ENCODE results near the gene THSD7B.

THSD7B gene

DNA sequence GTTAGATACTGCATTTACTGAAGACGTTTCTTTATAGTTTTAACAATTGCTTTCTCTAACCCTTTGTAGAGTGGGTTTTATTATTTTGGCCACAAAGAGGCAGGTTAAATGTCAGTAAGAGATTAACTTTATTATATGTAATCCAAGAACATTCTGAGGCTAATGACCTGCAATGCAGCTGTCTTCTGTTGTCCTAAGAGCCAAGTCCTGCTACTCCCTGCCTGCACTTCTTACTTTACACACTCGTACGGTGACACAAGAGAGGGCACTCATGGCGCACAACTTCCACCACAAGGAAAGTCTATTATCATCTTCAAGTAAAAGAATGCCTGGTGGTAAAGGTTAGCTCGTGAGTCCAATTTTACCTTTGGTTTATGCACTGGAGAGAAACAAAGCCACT is 727.9 kb downstream of the THSD7B start:
- no peak overlapping the region for H3K27ac ChIP-seq (ENCODE audit: low read depth, low read length)
- no peaks in the 10 kb centered on the region for H3K9me3 ChIP-seq (ENCODE audit: control insufficient read depth in 5 of 5, low read length in 5 of 5)
- no peak overlapping the region for H3K4me3 ChIP-seq (ENCODE audit: low read depth in 1 of 5, low read length in 5 of 5)
- no peaks in the 10 kb centered on the region for H3K36me3 ChIP-seq (ENCODE audit: control insufficient read depth in 5 of 5, insufficient read depth in 5 of 5, low read length in 5 of 5)
- H3K27me3 ChIP-seq (ENCODE audit: control insufficient read depth in 5 of 5, insufficient read depth in 4 of 5, low read length in 5 of 5), result no peaks in the 10 kb centered on the region
- H3K9ac ChIP-seq (ENCODE audit: low read length in 5 of 5), result no peak overlapping the region
- H3K4me1 ChIP-seq (ENCODE audit: control insufficient read depth in 5 of 5, insufficient read depth in 5 of 5, low read length in 5 of 5), result no peaks in the 10 kb centered on the region

DNA sequence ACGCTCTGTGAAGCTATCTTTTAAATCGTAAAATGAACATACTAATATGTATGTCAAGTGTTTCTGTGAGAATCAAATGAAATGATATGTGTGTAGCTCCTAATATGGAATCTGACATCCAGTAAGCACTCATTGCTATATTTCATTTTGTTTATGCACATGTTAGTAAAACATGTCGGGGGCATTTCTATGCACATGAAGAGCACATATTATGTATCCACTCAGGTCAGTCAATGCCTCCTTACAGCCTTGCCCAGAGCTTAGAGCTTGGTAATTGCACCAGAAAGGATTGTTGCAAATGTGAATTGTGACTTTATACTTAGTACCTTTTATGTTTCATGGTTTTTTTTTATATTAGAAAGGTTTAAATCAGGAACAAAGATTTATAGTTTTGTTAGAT is 735.3 kb downstream of the THSD7B start:
- Histone ChIP-seq H3K9me3 (ENCODE audit: control insufficient read depth in 5 of 5, low read length in 5 of 5) (no peaks in the 10 kb centered on the region), H3K36me3 (ENCODE audit: control insufficient read depth in 5 of 5, insufficient read depth in 5 of 5, low read length in 5 of 5) (no peaks in the 10 kb centered on the region), H3K9ac (ENCODE audit: low read length in 5 of 5) (no peak overlapping the region), H3K4me1 (ENCODE audit: control insufficient read depth in 5 of 5, insufficient read depth in 5 of 5, low read length in 5 of 5) (no peaks in the 10 kb centered on the region), H3K27ac (ENCODE audit: low read depth, low read length) (no peak overlapping the region), H3K4me3 (ENCODE audit: low read depth in 1 of 5, low read length in 5 of 5) (no peak overlapping the region), H3K27me3 (ENCODE audit: control insufficient read depth in 5 of 5, insufficient read depth in 4 of 5, low read length in 5 of 5) (no peaks in the 10 kb centered on the region)

DNA sequence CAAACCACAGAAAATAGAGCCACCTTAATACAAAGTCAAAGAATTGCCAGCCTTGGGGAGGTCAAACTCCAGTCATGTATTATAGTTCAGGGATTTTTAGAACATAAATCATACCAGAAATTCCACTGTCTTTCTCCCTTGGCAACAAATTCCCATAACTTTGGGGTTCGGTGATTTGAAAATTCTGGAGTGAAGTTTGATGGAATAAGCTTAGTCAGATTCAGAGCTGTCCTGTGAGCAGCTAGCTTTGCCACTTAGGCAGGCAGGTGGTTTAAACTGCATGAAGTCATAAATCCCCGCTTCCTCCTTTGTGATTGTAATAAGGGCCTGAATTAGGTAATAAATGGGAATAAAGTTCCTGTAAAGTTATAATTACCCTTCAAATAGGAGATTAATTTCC is 741.9 kb downstream of the THSD7B start:
- Histone ChIP-seq H3K36me3 (ENCODE audit: control insufficient read depth in 5 of 5, insufficient read depth in 5 of 5, low read length in 5 of 5) (no peaks in the 10 kb centered on the region), H3K27ac (ENCODE audit: low read depth, low read length) (no peak overlapping the region), H3K4me3 (ENCODE audit: low read depth in 1 of 5, low read length in 5 of 5) (no peak overlapping the region), H3K4me1 (ENCODE audit: control insufficient read depth in 5 of 5, insufficient read depth in 5 of 5, low read length in 5 of 5) (no peaks in the 10 kb centered on the region), H3K27me3 (ENCODE audit: control insufficient read depth in 5 of 5, insufficient read depth in 4 of 5, low read length in 5 of 5) (no peaks in the 10 kb centered on the region), H3K9ac (ENCODE audit: low read length in 5 of 5) (no peak overlapping the region), H3K9me3 (ENCODE audit: control insufficient read depth in 5 of 5, low read length in 5 of 5) (no peaks in the 10 kb centered on the region)

DNA sequence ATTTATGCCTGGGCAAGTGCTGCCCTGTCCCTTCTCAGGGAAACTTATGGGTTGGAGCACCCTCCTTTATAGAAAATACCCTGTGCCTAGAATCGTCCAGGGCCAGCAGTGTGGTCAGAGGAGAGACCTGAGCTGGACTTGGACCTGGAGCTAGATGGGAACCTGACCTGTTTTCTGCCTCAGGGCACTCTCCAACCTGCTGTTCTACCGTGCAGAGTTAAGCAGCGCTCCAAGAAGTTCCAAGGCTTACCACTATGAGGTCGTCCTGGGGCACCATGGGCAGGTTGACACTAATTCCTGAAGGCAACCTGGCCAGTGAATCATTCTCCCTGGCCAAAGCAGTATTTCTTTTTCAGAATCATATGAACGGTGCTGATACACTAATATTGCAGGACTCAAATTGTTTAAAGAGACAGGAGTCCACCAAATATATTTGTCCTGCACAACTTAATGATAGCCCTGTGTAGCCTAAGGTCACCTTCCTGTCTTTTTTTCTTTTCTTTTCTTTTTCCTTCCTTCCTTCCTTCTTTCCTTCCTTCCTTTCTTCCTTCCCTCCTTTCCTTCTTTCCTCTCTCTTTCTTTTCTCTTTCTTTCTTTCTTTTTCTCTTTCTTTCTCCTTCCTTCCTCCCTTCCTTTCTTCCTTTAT is 743.5 kb downstream of the THSD7B start:
- Histone ChIP-seq H3K27me3 (ENCODE audit: control insufficient read depth in 5 of 5, insufficient read depth in 4 of 5, low read length in 5 of 5) (no peaks in the 10 kb centered on the region), H3K9ac (ENCODE audit: low read length in 5 of 5) (no peak overlapping the region), H3K9me3 (ENCODE audit: control insufficient read depth in 5 of 5, low read length in 5 of 5) (no peaks in the 10 kb centered on the region), H3K4me3 (ENCODE audit: low read depth in 1 of 5, low read length in 5 of 5) (no peak overlapping the region), H3K4me1 (ENCODE audit: control insufficient read depth in 5 of 5, insufficient read depth in 5 of 5, low read length in 5 of 5) (no peaks in the 10 kb centered on the region), H3K27ac (ENCODE audit: low read depth, low read length) (no peak overlapping the region), H3K36me3 (ENCODE audit: control insufficient read depth in 5 of 5, insufficient read depth in 5 of 5, low read length in 5 of 5) (no peaks in the 10 kb centered on the region)

DNA sequence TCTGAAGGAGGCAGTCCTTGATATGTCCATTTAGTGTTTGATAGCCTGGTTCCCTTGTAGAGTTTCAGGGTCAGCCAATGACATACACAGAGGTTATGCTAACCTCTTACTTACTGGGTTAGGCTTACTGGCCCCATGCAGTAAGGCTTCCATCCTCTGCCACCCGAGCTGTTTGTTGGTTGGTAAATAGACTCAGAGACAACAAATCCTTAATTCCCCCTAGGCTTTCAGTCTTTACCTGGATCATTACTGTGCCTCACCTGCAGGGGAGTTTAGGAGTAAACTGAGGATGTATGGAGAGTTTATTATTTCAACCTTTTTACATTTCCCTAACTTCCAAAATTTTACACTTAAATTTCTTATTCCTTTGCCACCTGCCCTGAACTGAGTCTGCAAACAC is 746.2 kb downstream of the THSD7B start:
- no peak overlapping the region for H3K9ac ChIP-seq (ENCODE audit: low read length in 5 of 5)
- H3K36me3 ChIP-seq (ENCODE audit: control insufficient read depth in 5 of 5, insufficient read depth in 5 of 5, low read length in 5 of 5), result no peaks in the 10 kb centered on the region
- no peak overlapping the region for H3K27ac ChIP-seq (ENCODE audit: low read depth, low read length)
- H3K9me3 ChIP-seq (ENCODE audit: control insufficient read depth in 5 of 5, low read length in 5 of 5), result peaks cover 0 to 7% (median 3%) of the 10 kb centered on the region in 5 donors
- H3K27me3 ChIP-seq (ENCODE audit: control insufficient read depth in 5 of 5, insufficient read depth in 4 of 5, low read length in 5 of 5), result no peaks in the 10 kb centered on the region
- no peak overlapping the region for H3K4me3 ChIP-seq (ENCODE audit: low read depth in 1 of 5, low read length in 5 of 5)
- no peaks in the 10 kb centered on the region for H3K4me1 ChIP-seq (ENCODE audit: control insufficient read depth in 5 of 5, insufficient read depth in 5 of 5, low read length in 5 of 5)

DNA sequence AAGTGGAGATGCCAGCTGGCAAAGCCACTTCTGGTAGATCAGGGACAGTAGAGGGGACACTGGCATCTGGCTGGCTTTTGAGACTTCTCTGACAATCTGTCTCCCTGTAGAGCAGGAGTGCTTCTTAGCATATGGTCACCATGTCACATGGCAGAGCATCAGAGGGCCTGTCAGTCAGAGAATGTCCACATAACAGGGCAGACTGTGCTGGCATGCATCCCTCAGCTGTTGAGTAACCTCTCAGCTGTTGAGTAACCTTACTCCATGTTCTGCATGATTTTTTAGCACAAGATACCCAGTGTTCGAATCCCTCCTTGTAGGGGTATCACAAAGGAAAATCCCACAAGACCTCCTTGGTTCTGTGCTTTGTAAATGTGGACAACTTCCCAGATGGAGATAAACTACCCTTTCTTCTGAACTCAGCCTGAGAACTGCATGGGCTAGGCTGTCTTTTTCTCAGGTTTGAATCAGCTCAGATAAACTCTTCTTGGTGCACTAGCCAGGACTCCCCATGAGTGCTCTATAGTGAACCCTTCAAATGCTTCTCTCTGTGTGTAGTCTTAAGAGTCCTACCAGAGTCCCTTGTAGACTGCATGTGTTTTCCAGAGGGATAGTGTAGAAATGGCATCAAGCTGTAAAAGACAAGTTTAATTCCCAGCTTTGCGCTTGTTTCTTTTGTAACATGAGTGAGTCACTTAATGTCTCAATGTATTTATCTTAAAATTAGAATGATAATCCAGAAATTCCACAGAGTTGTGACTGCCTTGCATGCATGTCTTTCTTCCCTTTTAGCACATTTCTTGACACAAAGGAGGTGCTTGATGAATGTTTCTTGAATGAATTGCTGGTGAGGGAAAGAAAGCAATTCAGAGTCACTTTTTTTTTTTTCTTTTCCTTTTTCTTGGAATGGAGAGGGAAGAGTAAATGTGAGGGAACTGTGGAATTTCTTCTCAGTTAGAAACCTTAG is 756.6 kb downstream of the THSD7B start:
- Histone ChIP-seq H3K9ac (ENCODE audit: low read length in 5 of 5) (no peak overlapping the region), H3K27ac (ENCODE audit: low read depth, low read length) (no peak overlapping the region), H3K27me3 (ENCODE audit: control insufficient read depth in 5 of 5, insufficient read depth in 4 of 5, low read length in 5 of 5) (no peaks in the 10 kb centered on the region), H3K9me3 (ENCODE audit: control insufficient read depth in 5 of 5, low read length in 5 of 5) (no peaks in the 10 kb centered on the region), H3K36me3 (ENCODE audit: control insufficient read depth in 5 of 5, insufficient read depth in 5 of 5, low read length in 5 of 5) (no peaks in the 10 kb centered on the region), H3K4me1 (ENCODE audit: control insufficient read depth in 5 of 5, insufficient read depth in 5 of 5, low read length in 5 of 5) (peaks cover 0 to 5% (median 0%) of the 10 kb centered on the region in 5 donors), H3K4me3 (ENCODE audit: low read depth in 1 of 5, low read length in 5 of 5) (no peak overlapping the region)

DNA sequence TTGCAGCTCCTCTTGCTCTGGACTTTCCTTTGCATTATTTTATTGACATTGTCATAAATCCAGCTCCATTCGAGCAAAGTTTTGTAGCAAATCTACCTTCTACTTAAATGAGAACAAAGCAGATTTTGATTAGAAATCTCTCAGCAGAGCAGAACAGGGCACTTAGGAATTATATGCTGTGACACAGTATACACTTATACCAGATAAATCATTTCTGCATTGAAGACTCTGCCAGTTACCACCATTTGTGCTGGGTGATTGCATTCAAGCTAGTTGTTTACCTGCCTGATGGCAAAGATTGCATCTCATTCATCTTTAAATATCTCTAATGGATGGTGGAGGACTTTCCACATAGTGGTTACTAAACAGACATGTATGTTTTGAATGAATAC is 757.3 kb downstream of the THSD7B start:
- Histone ChIP-seq H3K27me3 (ENCODE audit: control insufficient read depth in 5 of 5, insufficient read depth in 4 of 5, low read length in 5 of 5) (no peaks in the 10 kb centered on the region), H3K9ac (ENCODE audit: low read length in 5 of 5) (no peak overlapping the region), H3K36me3 (ENCODE audit: control insufficient read depth in 5 of 5, insufficient read depth in 5 of 5, low read length in 5 of 5) (no peaks in the 10 kb centered on the region), H3K27ac (ENCODE audit: low read depth, low read length) (no peak overlapping the region), H3K4me1 (ENCODE audit: control insufficient read depth in 5 of 5, insufficient read depth in 5 of 5, low read length in 5 of 5) (peaks cover 0 to 5% (median 0%) of the 10 kb centered on the region in 5 donors), H3K9me3 (ENCODE audit: control insufficient read depth in 5 of 5, low read length in 5 of 5) (no peaks in the 10 kb centered on the region), H3K4me3 (ENCODE audit: low read depth in 1 of 5, low read length in 5 of 5) (no peak overlapping the region)

DNA sequence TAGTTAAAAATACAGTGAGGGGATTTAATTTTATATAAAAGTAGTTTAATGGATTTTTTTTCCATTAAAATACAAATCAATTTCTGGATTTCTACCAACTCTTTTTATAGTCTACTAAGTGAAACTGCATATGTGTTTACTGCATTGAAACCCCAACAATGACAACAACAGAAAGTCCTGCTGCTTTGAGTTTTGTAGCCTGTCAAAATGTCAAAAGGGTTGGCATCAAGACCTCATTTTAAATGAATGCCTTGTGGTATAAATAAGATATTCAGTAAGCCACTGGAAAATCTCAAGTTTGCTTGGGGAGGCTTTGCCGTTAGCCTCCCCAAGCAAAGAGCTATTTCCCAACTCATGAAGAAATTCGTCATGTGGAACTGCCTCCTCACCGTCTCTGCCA is 758.6 kb downstream of the THSD7B start:
- Histone ChIP-seq H3K27ac (ENCODE audit: low read depth, low read length) (no peak overlapping the region), H3K9me3 (ENCODE audit: control insufficient read depth in 5 of 5, low read length in 5 of 5) (no peaks in the 10 kb centered on the region), H3K4me1 (ENCODE audit: control insufficient read depth in 5 of 5, insufficient read depth in 5 of 5, low read length in 5 of 5) (peaks cover 0 to 5% (median 0%) of the 10 kb centered on the region in 5 donors)

DNA sequence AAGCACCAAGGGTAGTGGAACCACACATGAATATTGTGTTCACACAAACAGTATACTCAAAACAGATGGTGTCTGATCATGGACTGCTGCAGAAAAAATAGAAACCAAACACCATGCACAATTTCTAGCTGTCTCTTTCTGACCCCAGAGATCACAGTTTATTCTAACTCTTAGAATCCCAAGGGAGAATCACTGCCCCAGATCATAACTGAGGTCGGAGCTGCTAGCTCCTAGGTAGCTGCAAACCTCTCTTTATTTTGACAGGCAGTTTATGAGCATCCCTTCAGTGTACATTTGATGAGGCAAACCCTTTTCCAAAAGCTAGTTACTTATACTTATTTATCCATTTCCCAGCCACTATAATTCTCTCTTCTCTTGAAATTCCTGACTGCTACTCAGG is 759.8 kb downstream of the THSD7B start:
- Histone ChIP-seq H3K27ac (ENCODE audit: low read depth, low read length) (no peak overlapping the region), H3K9ac (ENCODE audit: low read length in 5 of 5) (no peak overlapping the region), H3K27me3 (ENCODE audit: control insufficient read depth in 5 of 5, insufficient read depth in 4 of 5, low read length in 5 of 5) (no peaks in the 10 kb centered on the region), H3K4me1 (ENCODE audit: control insufficient read depth in 5 of 5, insufficient read depth in 5 of 5, low read length in 5 of 5) (peaks cover 0 to 5% (median 0%) of the 10 kb centered on the region in 5 donors), H3K4me3 (ENCODE audit: low read depth in 1 of 5, low read length in 5 of 5) (no peak overlapping the region), H3K9me3 (ENCODE audit: control insufficient read depth in 5 of 5, low read length in 5 of 5) (no peaks in the 10 kb centered on the region), H3K36me3 (ENCODE audit: control insufficient read depth in 5 of 5, insufficient read depth in 5 of 5, low read length in 5 of 5) (no peaks in the 10 kb centered on the region)

More for the DNA sequence above, 758.6 kb downstream of the THSD7B start:
- Histone ChIP-seq H3K27me3 (ENCODE audit: control insufficient read depth in 5 of 5, insufficient read depth in 4 of 5, low read length in 5 of 5) (no peaks in the 10 kb centered on the region), H3K9ac (ENCODE audit: low read length in 5 of 5) (no peak overlapping the region), H3K4me3 (ENCODE audit: low read depth in 1 of 5, low read length in 5 of 5) (no peak overlapping the region), H3K36me3 (ENCODE audit: control insufficient read depth in 5 of 5, insufficient read depth in 5 of 5, low read length in 5 of 5) (no peaks in the 10 kb centered on the region)

DNA sequence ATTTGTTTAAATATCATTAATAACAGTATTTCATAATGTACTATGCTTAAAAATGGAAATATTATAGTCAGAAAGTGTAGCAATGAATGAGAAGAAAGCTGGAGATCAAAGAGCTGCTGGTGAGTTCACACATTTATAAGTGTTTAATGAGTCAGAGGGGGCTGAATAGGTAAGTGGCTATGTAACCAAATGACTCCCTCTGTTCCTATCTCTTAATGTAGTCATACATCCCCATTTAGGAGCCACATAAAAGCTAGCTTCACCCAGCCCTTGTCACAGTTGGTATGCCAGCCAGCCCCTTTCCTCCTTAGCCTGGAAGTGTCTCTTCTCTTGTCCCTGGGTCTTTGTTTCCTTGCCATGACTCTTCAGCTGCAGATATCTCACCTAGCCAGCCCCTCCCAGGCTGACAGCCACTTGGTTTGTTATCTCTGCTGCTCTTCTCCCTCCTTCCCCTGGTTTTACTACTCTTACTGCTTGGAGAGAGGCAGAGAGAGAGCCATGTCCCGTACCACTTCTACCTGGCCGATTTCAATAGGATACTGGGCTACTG is 760.4 kb downstream of the THSD7B start:
- Histone ChIP-seq H3K36me3 (ENCODE audit: control insufficient read depth in 5 of 5, insufficient read depth in 5 of 5, low read length in 5 of 5) (no peaks in the 10 kb centered on the region), H3K27me3 (ENCODE audit: control insufficient read depth in 5 of 5, insufficient read depth in 4 of 5, low read length in 5 of 5) (no peaks in the 10 kb centered on the region), H3K9ac (ENCODE audit: low read length in 5 of 5) (no peak overlapping the region), H3K9me3 (ENCODE audit: control insufficient read depth in 5 of 5, low read length in 5 of 5) (no peaks in the 10 kb centered on the region), H3K27ac (ENCODE audit: low read depth, low read length) (no peak overlapping the region), H3K4me1 (ENCODE audit: control insufficient read depth in 5 of 5, insufficient read depth in 5 of 5, low read length in 5 of 5) (peaks cover 0 to 5% (median 0%) of the 10 kb centered on the region in 5 donors), H3K4me3 (ENCODE audit: low read depth in 1 of 5, low read length in 5 of 5) (no peak overlapping the region)
